ENCODE data around the gene KYAT1. TPM values are rescaled to one million over a fixed set of nuclear protein-coding genes. Genes with fewer than 3 reads are reported as not detected.

KYAT1 gene
- total RNA-seq, 1 donor from 2014 or later, result 21.7 TPM

GRCh38 chr9:128823903-128824406, 57.8 kb downstream of the KYAT1 start:
- H3K27me3 Mint-ChIP-seq (ENCODE audit: insufficient read depth, low read depth), result peaks cover 3% of the 10 kb centered on the region
- H3K4me3 Mint-ChIP-seq, result no peak overlapping the region
- TF ChIP-seq EZH2phosphoT487 (IDR thresholded peaks at IDR 0.05) (no peak), EZH2 (IDR thresholded peaks at IDR 0.05) (no peak)
- TF ChIP-seq, protein P1, sequence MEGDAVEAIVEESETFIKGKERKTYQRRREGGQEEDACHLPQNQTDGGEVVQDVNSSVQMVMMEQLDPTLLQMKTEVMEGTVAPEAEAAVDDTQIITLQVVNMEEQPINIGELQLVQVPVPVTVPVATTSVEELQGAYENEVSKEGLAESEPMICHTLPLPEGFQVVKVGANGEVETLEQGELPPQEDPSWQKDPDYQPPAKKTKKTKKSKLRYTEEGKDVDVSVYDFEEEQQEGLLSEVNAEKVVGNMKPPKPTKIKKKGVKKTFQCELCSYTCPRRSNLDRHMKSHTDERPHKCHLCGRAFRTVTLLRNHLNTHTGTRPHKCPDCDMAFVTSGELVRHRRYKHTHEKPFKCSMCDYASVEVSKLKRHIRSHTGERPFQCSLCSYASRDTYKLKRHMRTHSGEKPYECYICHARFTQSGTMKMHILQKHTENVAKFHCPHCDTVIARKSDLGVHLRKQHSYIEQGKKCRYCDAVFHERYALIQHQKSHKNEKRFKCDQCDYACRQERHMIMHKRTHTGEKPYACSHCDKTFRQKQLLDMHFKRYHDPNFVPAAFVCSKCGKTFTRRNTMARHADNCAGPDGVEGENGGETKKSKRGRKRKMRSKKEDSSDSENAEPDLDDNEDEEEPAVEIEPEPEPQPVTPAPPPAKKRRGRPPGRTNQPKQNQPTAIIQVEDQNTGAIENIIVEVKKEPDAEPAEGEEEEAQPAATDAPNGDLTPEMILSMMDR (IDR thresholded peaks at IDR 0.05), result no peak
- peaks cover 10% of the 10 kb centered on the region for H3K4me1 ChIP-seq
- no peaks in the 10 kb centered on the region for H3K36me3 ChIP-seq
- no peak for DNase-seq (ENCODE audit: low spot score)
- H3K36me3 Mint-ChIP-seq, result peaks cover 9% of the 10 kb centered on the region
- peaks cover 14% of the 10 kb centered on the region for H3F3A ChIP-seq (ENCODE audit: low read depth)
- no peak overlapping the region for H3K4me2 ChIP-seq
- peaks cover 9% of the 10 kb centered on the region for H3K27me3 ChIP-seq
- H3K79me2 ChIP-seq (ENCODE audit: low read depth), result peaks cover 14% of the 10 kb centered on the region
- no peak overlapping the region for H3K27ac ChIP-seq
- H4K20me1 ChIP-seq (ENCODE audit: low read depth), result peaks cover 32% of the 10 kb centered on the region
- no peak overlapping the region for H3K27ac Mint-ChIP-seq
- H3K4me1 Mint-ChIP-seq, result peaks cover 17% of the 10 kb centered on the region
- no peak overlapping the region for H3K9ac ChIP-seq
- no peak overlapping the region for H2AFZ ChIP-seq (replicated peaks)
- H3K4me3 ChIP-seq, result no peak overlapping the region
- H3K9me3 Mint-ChIP-seq, result no peaks in the 10 kb centered on the region
- H3K9me3 ChIP-seq (ENCODE audit: low read depth), result no peaks in the 10 kb centered on the region

GRCh38 chr9:128823362-128823902, 58.3 kb downstream of the KYAT1 start:
- Histone ChIP-seq H3K4me3 (no peak overlapping the region), H3K27me3 (peaks cover 11% of the 10 kb centered on the region), H3K79me2 (ENCODE audit: low read depth) (peaks cover 9% of the 10 kb centered on the region), H2AFZ (replicated peaks) (no peak overlapping the region), H3K36me3 (no peaks in the 10 kb centered on the region), H3F3A (ENCODE audit: low read depth) (peaks cover 16% of the 10 kb centered on the region), H3K27ac (no peak overlapping the region), H3K9me3 (ENCODE audit: low read depth) (no peaks in the 10 kb centered on the region), H3K4me1 (peaks cover 7% of the 10 kb centered on the region), H4K20me1 (ENCODE audit: low read depth) (peaks cover 31% of the 10 kb centered on the region), H3K9ac (no peak overlapping the region), H3K4me2 (no peak overlapping the region)
- Mint-ChIP-seq H3K4me3 (no peak overlapping the region), H3K4me1 (peaks cover 12% of the 10 kb centered on the region), H3K27ac (no peak overlapping the region), H3K9me3 (no peaks in the 10 kb centered on the region), H3K36me3 (peaks cover 6% of the 10 kb centered on the region), H3K27me3 (ENCODE audit: insufficient read depth, low read depth) (peaks cover 2% of the 10 kb centered on the region)
- DNase-seq (ENCODE audit: low spot score), result no peak
- TF ChIP-seq EZH2 (IDR thresholded peaks at IDR 0.05) (no peak), EZH2phosphoT487 (IDR thresholded peaks at IDR 0.05) (no peak)
- TF ChIP-seq, protein P1 (IDR thresholded peaks at IDR 0.05), result no peak

- Histone ChIP-seq H3K27me3 (peaks cover 11% of the 10 kb centered on the region), H4K20me1 (ENCODE audit: low read depth) (peaks cover 31% of the 10 kb centered on the region), H3K27ac (no peak overlapping the region), H2AFZ (replicated peaks) (no peak overlapping the region), H3K9me3 (ENCODE audit: low read depth) (no peaks in the 10 kb centered on the region), H3K36me3 (no peaks in the 10 kb centered on the region), H3K4me2 (no peak overlapping the region), H3F3A (ENCODE audit: low read depth) (peaks cover 16% of the 10 kb centered on the region), H3K4me1 (peaks cover 7% of the 10 kb centered on the region), H3K9ac (no peak overlapping the region), H3K4me3 (no peak overlapping the region), H3K79me2 (ENCODE audit: low read depth) (no peaks in the 10 kb centered on the region)
- H3K27me3 Mint-ChIP-seq (ENCODE audit: insufficient read depth, low read depth), result peaks cover 3% of the 10 kb centered on the region
- no peak overlapping the region for H3K4me3 Mint-ChIP-seq
- H3K9me3 Mint-ChIP-seq, result no peaks in the 10 kb centered on the region
- H3K27ac Mint-ChIP-seq, result no peak overlapping the region
- DNase-seq (ENCODE audit: low spot score), result no peak
- H3K36me3 Mint-ChIP-seq, result peaks cover 5% of the 10 kb centered on the region
- H3K4me1 Mint-ChIP-seq, result peaks cover 12% of the 10 kb centered on the region
- TF ChIP-seq EZH2 (IDR thresholded peaks at IDR 0.05) (no peak), EZH2phosphoT487 (IDR thresholded peaks at IDR 0.05) (no peak)
- TF ChIP-seq, protein P1 (IDR thresholded peaks at IDR 0.05), result no peak
Measured at GRCh38 chr9:128822407-128823042, 59.2 kb downstream of the KYAT1 start.
